Activated CD8-positive, alpha-beta T cell treated with anti-CD3 and anti-CD28 coated beads for 36 hours (primary cell): Measurements from ENCODE around the gene NMUR1. TPM values are rescaled to one million over a fixed set of nuclear protein-coding genes. Genes with fewer than 3 reads are reported as not detected.

Experiments
- ATAC-seq: fragments of 200-7000 bp; cut with Tn5 transposase; one replicate; pipeline ENCODE4 v1.10.0; 2021; ENCODE audit warnings: mild to moderate bottlenecking, moderate library complexity
- CTCF ChIA-PET: fragments of 350-600 bp; sonication (Branson Sonifier 250); formaldehyde crosslinking; loops from one replicate; lab custom pipeline; 2021; ENCODE audit warnings: antibody characterized with exemption; lab: Charles Lee
- POLR2A ChIA-PET: fragments of 350-600 bp; sonication (Branson Sonifier 250); formaldehyde crosslinking; loops from one replicate; lab custom pipeline; 2021; ENCODE audit warnings: antibody characterized with exemption; lab: Charles Lee
- DNase-seq: peaks from one replicate; pipeline ENCODE4 v3.0.0-alpha.2; 2020
- H3K27ac Mint-ChIP-seq: one replicate; pipeline ENCODE4 v1.8.0; 2021; ENCODE audit warnings: mild to moderate bottlenecking, mixed read lengths
- H3K27me3 Mint-ChIP-seq: one replicate; pipeline ENCODE4 v1.8.0; 2021; ENCODE audit warnings: mixed read lengths
- H3K36me3 Mint-ChIP-seq: one replicate; pipeline ENCODE4 v1.8.0; 2021; ENCODE audit warnings: low read depth, mixed read lengths
- H3K4me1 Mint-ChIP-seq: one replicate; pipeline ENCODE4 v1.8.0; 2021; ENCODE audit warnings: low read depth, mixed read lengths
- H3K4me3 Mint-ChIP-seq: one replicate; pipeline ENCODE4 v1.8.0; 2021; ENCODE audit warnings: mild to moderate bottlenecking, moderate library complexity, mixed read lengths
- H3K9me3 Mint-ChIP-seq: one replicate; pipeline ENCODE4 v1.8.0; 2021; ENCODE audit warnings: mixed read lengths
- intact Hi-C: fragments of 100-400 bp; cut with micrococcal nuclease; formaldehyde crosslinking; loops from one replicate; pipeline ENCODE4 v1.10.0; 2022
- total RNA-seq, 2 experiments: library from RNA; stranded (reverse); gene quantifications; one replicate each; pipeline ENCODE4 v1.2.3, GENCODE V29; 2021
- TF ChIP-seq, protein P1 (sequence below): fragments of 200-600 bp; IDR thresholded peaks from one replicate; pipeline ENCODE4 v1.8.0; 2022; ENCODE audit warnings: antibody characterized with exemption, mild to moderate bottlenecking

Gene NMUR1
- total RNA-seq, 2 experiments from 2014 or later: 0.09 TPM; not detected in 1

DNA sequence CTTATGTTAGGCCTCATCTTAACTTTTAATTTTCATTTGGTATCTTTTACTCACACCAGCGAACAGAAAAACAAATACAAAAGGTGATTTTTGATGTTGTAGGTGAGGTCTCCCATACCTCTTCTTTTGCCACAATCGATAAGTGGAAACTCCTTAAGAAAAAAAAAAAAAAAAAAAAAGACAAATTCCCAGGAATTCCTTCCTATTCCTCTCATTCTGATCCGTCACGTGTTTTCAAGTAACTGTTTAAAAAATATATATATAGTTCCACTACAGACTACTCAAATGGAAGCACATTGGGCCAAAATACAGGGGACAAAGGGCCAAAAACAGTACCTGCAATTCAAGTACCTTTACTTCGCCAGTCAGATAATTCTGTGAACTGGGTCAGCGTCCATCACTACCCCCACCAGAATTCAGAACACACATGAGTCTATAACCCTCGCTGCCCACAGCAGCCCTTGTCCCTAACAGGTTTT, 16.5 kb downstream of the NMUR1 start:
- POLR2A ChIA-PET: interaction anchor here (0.6 to 5.4 kb wide), 6 partner anchors 8 to 48 kb away, joined by 3 to 57 read pairs (median 3); partner anchors contain the start of gene NCL
- Mint-ChIP-seq H3K4me1 (peaks cover 17% of the 10 kb centered on the region), H3K36me3 (peaks cover 4% of the 10 kb centered on the region), H3K9me3 (no peaks in the 10 kb centered on the region), H3K27ac (peak overlapping the region; percentile 97), H3K4me3 (peak overlapping the region; percentile 85), H3K27me3 (no peaks in the 10 kb centered on the region)
- intact Hi-C loops: loop anchor here (5.0 kb wide), 1 partner anchor 46 kb away; no protein-coding TSS in a partner anchor
- no peak for DNase-seq
- TF ChIP-seq, protein P1, sequence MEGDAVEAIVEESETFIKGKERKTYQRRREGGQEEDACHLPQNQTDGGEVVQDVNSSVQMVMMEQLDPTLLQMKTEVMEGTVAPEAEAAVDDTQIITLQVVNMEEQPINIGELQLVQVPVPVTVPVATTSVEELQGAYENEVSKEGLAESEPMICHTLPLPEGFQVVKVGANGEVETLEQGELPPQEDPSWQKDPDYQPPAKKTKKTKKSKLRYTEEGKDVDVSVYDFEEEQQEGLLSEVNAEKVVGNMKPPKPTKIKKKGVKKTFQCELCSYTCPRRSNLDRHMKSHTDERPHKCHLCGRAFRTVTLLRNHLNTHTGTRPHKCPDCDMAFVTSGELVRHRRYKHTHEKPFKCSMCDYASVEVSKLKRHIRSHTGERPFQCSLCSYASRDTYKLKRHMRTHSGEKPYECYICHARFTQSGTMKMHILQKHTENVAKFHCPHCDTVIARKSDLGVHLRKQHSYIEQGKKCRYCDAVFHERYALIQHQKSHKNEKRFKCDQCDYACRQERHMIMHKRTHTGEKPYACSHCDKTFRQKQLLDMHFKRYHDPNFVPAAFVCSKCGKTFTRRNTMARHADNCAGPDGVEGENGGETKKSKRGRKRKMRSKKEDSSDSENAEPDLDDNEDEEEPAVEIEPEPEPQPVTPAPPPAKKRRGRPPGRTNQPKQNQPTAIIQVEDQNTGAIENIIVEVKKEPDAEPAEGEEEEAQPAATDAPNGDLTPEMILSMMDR: no peak
- no peak for ATAC-seq
- CTCF ChIA-PET: interaction anchor here (1.0 to 3.2 kb wide), 6 partner anchors 9 to 98 kb away, joined by 3 to 20 read pairs (median 6); partner anchors contain the start of gene NMUR1

GRCh38 chr2:231512222-231512621, 18.0 kb downstream of the NMUR1 start:
- no peak for DNase-seq
- ChIA-PET POLR2A (interaction anchor here (0.6 to 5.4 kb wide), 4 partner anchors 47 to 202 kb away, joined by 3 to 57 read pairs (median 3); partner anchors contain the start of gene NCL), CTCF (interaction anchor here (1.0 to 3.2 kb wide), 4 partner anchors 18 to 90 kb away, joined by 3 to 20 read pairs (median 5); partner anchors contain the start of gene NMUR1)
- Mint-ChIP-seq H3K36me3 (peaks cover 6% of the 10 kb centered on the region), H3K4me3 (peak overlapping the region; percentile 12), H3K4me1 (peaks cover 17% of the 10 kb centered on the region), H3K9me3 (no peaks in the 10 kb centered on the region), H3K27me3 (no peaks in the 10 kb centered on the region), H3K27ac (no peak overlapping the region)
- no peak for ATAC-seq
- intact Hi-C loops: loop anchor here (5.0 kb wide), 1 partner anchor 45 kb away; no protein-coding TSS in a partner anchor
- TF ChIP-seq, protein P1: no peak

- intact Hi-C loops: no loop called here
Measured at GRCh38 chr2:231503766-231504165, 26.5 kb downstream of the NMUR1 start.

GRCh38 chr2:231502596-231502995, 27.6 kb downstream of the NMUR1 start:
- ATAC-seq (no peak), DNase-seq (no peak)
- intact Hi-C loops: no loop called here
- Mint-ChIP-seq H3K4me3 (no peak overlapping the region), H3K27ac (no peak overlapping the region), H3K4me1 (no peaks in the 10 kb centered on the region), H3K27me3 (no peaks in the 10 kb centered on the region), H3K36me3 (peaks cover 10% of the 10 kb centered on the region), H3K9me3 (no peaks in the 10 kb centered on the region)
- TF ChIP-seq, protein P1: no peak
- ChIA-PET POLR2A (no interaction called here), CTCF (interaction anchor here (0.6 to 1.0 kb wide), 2 partner anchors 13 to 253 kb away, joined by 3 read pairs; no protein-coding TSS in a partner anchor)

More at GRCh38 chr2:231503766-231504165, 26.5 kb downstream of the NMUR1 start:
- ATAC-seq: no peak
- Mint-ChIP-seq H3K4me3 (no peak overlapping the region), H3K4me1 (no peaks in the 10 kb centered on the region), H3K27ac (no peak overlapping the region), H3K9me3 (no peaks in the 10 kb centered on the region), H3K27me3 (no peaks in the 10 kb centered on the region), H3K36me3 (peaks cover 10% of the 10 kb centered on the region)
- TF ChIP-seq, protein P1: no peak
- CTCF ChIA-PET: interaction anchor here (1.2 to 2.5 kb wide), 3 partner anchors 11 to 54 kb away, joined by 3 to 9 read pairs (median 7); no protein-coding TSS in a partner anchor
- DNase-seq: no peak
- POLR2A ChIA-PET: no interaction called here

DNA sequence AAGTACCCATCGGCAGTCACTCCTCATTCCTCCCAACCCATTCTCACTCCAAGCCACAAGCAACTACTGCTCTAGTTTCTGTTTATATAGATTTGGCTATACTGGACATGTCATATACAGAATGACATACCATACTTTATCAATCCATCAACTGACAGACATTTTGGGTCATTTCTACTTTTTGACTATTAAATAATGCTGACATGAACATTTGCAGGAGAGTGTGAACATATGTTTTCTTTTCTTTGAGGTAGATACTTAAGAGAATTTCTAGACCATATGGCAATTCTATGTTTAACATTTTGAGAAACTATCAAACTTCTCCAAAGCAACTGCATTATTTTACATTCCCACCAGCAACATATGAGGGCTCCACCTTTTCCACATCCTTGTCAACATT, 32.6 kb downstream of the NMUR1 start:
- intact Hi-C loops: no loop called here
- ATAC-seq (no peak), DNase-seq (no peak)
- H3K4me1 Mint-ChIP-seq: peaks cover 2% of the 10 kb centered on the region
- no peaks in the 10 kb centered on the region for H3K36me3 Mint-ChIP-seq
- POLR2A ChIA-PET: no interaction called here
- TF ChIP-seq, protein P1: no peak
- CTCF ChIA-PET: no interaction called here
- no peak overlapping the region for H3K27ac Mint-ChIP-seq
- H3K9me3 Mint-ChIP-seq: no peaks in the 10 kb centered on the region
- H3K27me3 Mint-ChIP-seq: no peaks in the 10 kb centered on the region
- no peak overlapping the region for H3K4me3 Mint-ChIP-seq
